HG02943 (cell line): ENCODE data around the gene SDK2.

Experiments
- ATAC-seq: cut with Tn5 transposase; IDR thresholded peaks from one replicate; pipeline ENCODE4 v1.9.1; 2021; ENCODE audit warnings: mild to moderate bottlenecking, low read depth, moderate library complexity; ENCODE audit not compliant: unreplicated experiment

The SDK2 gene

GRCh38 chr17:73520369-73520761 is 123.9 kb downstream of the SDK2 start:
- ATAC-seq = no peak

GRCh38 chr17:73519714-73520368 is 124.4 kb downstream of the SDK2 start:
- ATAC-seq = no peak

- no peak for ATAC-seq
These were observed 125.2 kb downstream of the SDK2 start for GRCh38 chr17:73519011-73519410.

- no peak for ATAC-seq
These were observed 127.8 kb downstream of the SDK2 start for GRCh38 chr17:73516431-73516830.

- ATAC-seq = no peak
These were observed 129.9 kb downstream of the SDK2 start for GRCh38 chr17:73514146-73514863.

- no peak for ATAC-seq
These were observed 130.8 kb downstream of the SDK2 start for GRCh38 chr17:73513426-73513825.

- ATAC-seq = no peak
These were observed 132.5 kb downstream of the SDK2 start for GRCh38 chr17:73511719-73512115.

- no peak for ATAC-seq
These were observed 133.1 kb downstream of the SDK2 start for GRCh38 chr17:73510981-73511718.

GRCh38 chr17:73508931-73509605 is 135.2 kb downstream of the SDK2 start:
- no peak for ATAC-seq

- no peak for ATAC-seq
These were observed 136.0 kb downstream of the SDK2 start for GRCh38 chr17:73508057-73508930.

- no peak for ATAC-seq
These were observed 137.5 kb downstream of the SDK2 start for GRCh38 chr17:73506470-73507435.

- no peak for ATAC-seq
These were observed 140.7 kb downstream of the SDK2 start for GRCh38 chr17:73503560-73503959.

GRCh38 chr17:73500414-73500999 is 143.7 kb downstream of the SDK2 start:
- ATAC-seq = no peak

- no peak for ATAC-seq
These were observed 145.2 kb downstream of the SDK2 start for GRCh38 chr17:73498886-73499554.

- no peak for ATAC-seq
These were observed 146.1 kb downstream of the SDK2 start for GRCh38 chr17:73498176-73498575.

GRCh38 chr17:73497721-73498120 is 146.5 kb downstream of the SDK2 start:
- no peak for ATAC-seq

GRCh38 chr17:73496232-73496631 is 148.0 kb downstream of the SDK2 start:
- ATAC-seq = no peak

- no peak for ATAC-seq
These were observed 148.6 kb downstream of the SDK2 start for GRCh38 chr17:73495641-73496040.
